SK-N-SH (cell line): ENCODE results near the gene DTX1. TPM values are rescaled to one million over a fixed set of nuclear protein-coding genes. Genes with fewer than 3 reads are reported as not detected.

Experiments
- CTCF ChIA-PET: fragments of 300-600, 350-600 bp; formaldehyde crosslinking; extraction: SDS; loops from one replicate; lab custom pipeline; 2021; lab: Yijun Ruan, JAX
- POLR2A ChIA-PET: fragments of 350-600 bp; sonication (Branson Sonifier 250); formaldehyde crosslinking; extraction: SDS; loops from one replicate; lab custom pipeline; 2020; ENCODE audit warnings: antibody characterized with exemption, inconsistent platforms; lab: Yijun Ruan, JAX
- DNase-seq: peaks from one replicate; pipeline ENCODE4 v3.0.0; 2012
- H2AFZ ChIP-seq: fragments of 200-600 bp; sonication (generic); 2 replicates; pipeline ENCODE4 v1.8.1; 2016; ENCODE audit warnings: antibody characterized with exemption, mild to moderate bottlenecking, low read depth
- H3F3A ChIP-seq: fragments of 200-600 bp; sonication (generic); replicated peaks from 2 replicates; pipeline ENCODE3; 2016; ENCODE audit warnings: antibody characterized with exemption, mild to moderate bottlenecking; ENCODE audit not compliant: insufficient read depth
- H3K27ac ChIP-seq, 2 experiments: fragments of 200-500 bp in 1 of 2; fragments of 200-600 bp in 1 of 2; sonication (Bioruptor generic) in 1 of 2; sonication (generic), shearing (Covaris generic) in 1 of 2; 2 replicates each; pipeline versions ENCODE4 v1.5.1 to v1.6.1; 2014 to 2016; ENCODE audit warnings: low read depth in 2 of 2, inconsistent platforms in 1 of 2, low read length in 1 of 2, mild to moderate bottlenecking in 1 of 2, mixed read lengths in 1 of 2
- H3K27me3 ChIP-seq: fragments of 200-600 bp; sonication (generic), shearing (Covaris generic); 2 replicates; pipeline ENCODE4 v1.6.1; 2016; ENCODE audit warnings: mixed run types; ENCODE audit not compliant: insufficient read depth
- H3K36me3 ChIP-seq, 2 experiments: fragments of 200-500 bp in 1 of 2; fragments of 200-600 bp in 1 of 2; sonication (Bioruptor generic) in 1 of 2; sonication (generic) in 1 of 2; replicated peaks in 1 of 2; 2 replicates each; pipeline versions ENCODE3 to v1.5.1; 2014 to 2016; ENCODE audit warnings: low read length in 1 of 2, mild to moderate bottlenecking in 1 of 2; ENCODE audit not compliant: insufficient read depth in 2 of 2, control insufficient read depth in 1 of 2
- H3K4me1 ChIP-seq, 2 experiments: fragments of 200-500 bp in 1 of 2; fragments of 200-600 bp in 1 of 2; sonication (Bioruptor generic) in 1 of 2; sonication (generic), shearing (Covaris generic) in 1 of 2; 2 replicates each; pipeline versions ENCODE4 v1.5.1 to v1.6.1; 2014 to 2016; ENCODE audit warnings: low read depth in 1 of 2, low read length in 1 of 2, mixed run types in 1 of 2; ENCODE audit not compliant: insufficient read depth in 2 of 2, control insufficient read depth in 1 of 2
- H3K4me2 ChIP-seq: fragments of 200-600 bp; sonication (generic), shearing (Covaris generic); 2 replicates; pipeline ENCODE4 v1.6.1; 2017; ENCODE audit warnings: mixed run types
- H3K4me3 ChIP-seq, 2 experiments: fragments of 200-500 bp in 1 of 2; fragments of 200-600 bp in 1 of 2; sonication (Bioruptor generic) in 1 of 2; sonication (generic), shearing (Covaris generic) in 1 of 2; 2 replicates each; pipeline versions ENCODE4 v1.5.1 to v1.8.1; 2014 to 2016; ENCODE audit warnings: low read depth in 2 of 2, inconsistent platforms in 1 of 2, low read length in 1 of 2, mild to moderate bottlenecking in 1 of 2, mixed read lengths in 1 of 2, moderate library complexity in 1 of 2
- H3K79me2 ChIP-seq: fragments of 200-600 bp; sonication (generic); 2 replicates; pipeline ENCODE4 v1.8.1; 2017; ENCODE audit warnings: mild to moderate bottlenecking; ENCODE audit not compliant: insufficient read depth
- H3K9ac ChIP-seq: fragments of 200-600 bp; sonication (generic); 2 replicates; pipeline ENCODE4 v1.6.1; 2017; ENCODE audit warnings: mixed run types
- H3K9me2 ChIP-seq: fragments of 200-600 bp; sonication (generic); 2 replicates; pipeline ENCODE4 v1.6.1; 2017; ENCODE audit warnings: mixed run types
- H3K9me3 ChIP-seq: fragments of 200-600 bp; sonication (generic); 2 replicates; pipeline ENCODE4 v1.6.1; 2017; ENCODE audit warnings: mixed run types, mild to moderate bottlenecking, moderate library complexity
- H4K20me1 ChIP-seq: fragments of 200-600 bp; sonication (generic); 2 replicates; pipeline ENCODE4 v1.6.1; 2017; ENCODE audit warnings: mild to moderate bottlenecking, mixed run types; ENCODE audit not compliant: insufficient read depth
- ELF1 ChIP-seq: IDR thresholded peaks from 2 replicates; pipeline ENCODE4 v1.4.0; 2012
- EP300 ChIP-seq, 2 experiments: IDR thresholded peaks; 2 replicates each; pipeline versions ENCODE4 v1.4.0 to v1.6.1; 2012; ENCODE audit warnings: borderline replicate concordance in 1 of 2, low read depth in 1 of 2, low read length in 1 of 2
- FOSL2 ChIP-seq: IDR thresholded peaks from 2 replicates; pipeline ENCODE4 v1.4.0; 2012; ENCODE audit warnings: low read depth, mild to moderate bottlenecking, moderate library complexity, borderline replicate concordance
- GABPA ChIP-seq: IDR thresholded peaks from 2 replicates; pipeline ENCODE4 v1.4.0; 2012; ENCODE audit warnings: low read depth, mild to moderate bottlenecking
- JUND ChIP-seq: IDR thresholded peaks from 2 replicates; pipeline ENCODE4 v1.4.0; 2012
- MEF2A ChIP-seq: IDR thresholded peaks from 2 replicates; pipeline ENCODE4 v1.4.0; 2012; ENCODE audit warnings: low read depth, borderline replicate concordance
- NFIC ChIP-seq: IDR thresholded peaks from 2 replicates; pipeline ENCODE4 v1.4.0; 2012; ENCODE audit warnings: borderline replicate concordance
- NRF1 ChIP-seq: IDR thresholded peaks from 2 replicates; pipeline ENCODE4 v1.6.1; 2012; ENCODE audit warnings: low read depth, mild to moderate bottlenecking, low read length
- SIN3A ChIP-seq: IDR thresholded peaks from 2 replicates; pipeline ENCODE4 v1.6.1; 2012; ENCODE audit warnings: low read depth, mild to moderate bottlenecking, low read length, moderate library complexity, borderline replicate concordance
- TAF1 ChIP-seq: IDR thresholded peaks from 2 replicates; pipeline ENCODE4 v1.6.1; 2012; ENCODE audit warnings: low read depth, mild to moderate bottlenecking, low read length, moderate library complexity, borderline replicate concordance
- TCF12 ChIP-seq: IDR thresholded peaks from 2 replicates; pipeline ENCODE4 v1.4.0; 2012
- TEAD4 ChIP-seq: IDR thresholded peaks from 2 replicates; pipeline ENCODE4 v1.4.0; 2012; ENCODE audit warnings: mild to moderate bottlenecking, borderline replicate concordance; ENCODE audit not compliant: insufficient read depth
- WGBS: methylation state at CpG from one replicate; pipeline ENCODE4 v1.1.6; 2017; ENCODE audit warnings: low lambda C conversion rate; 5-methylcytosine and 5-hydroxymethylcytosine counted together
- polyA plus RNA-seq, 3 experiments: library from polyadenylated mRNA; depleted of rRNA; stranded (reverse); fragments of >200 nt; gene quantifications; 2 replicates each; pipeline ENCODE4 v1.2.3, GENCODE V29; 2012
- TF ChIP-seq, protein P1 (sequence below): fragments of 200-600 bp; sonication (generic); IDR thresholded peaks from 2 replicates; pipeline ENCODE4 v1.6.1; 2017; ENCODE audit warnings: antibody characterized with exemption, mild to moderate bottlenecking, moderate library complexity
- TF ChIP-seq, protein P2 (sequence below): IDR thresholded peaks from 2 replicates; pipeline ENCODE4 v1.4.0; 2012; ENCODE audit warnings: low read depth, borderline replicate concordance
- TF ChIP-seq, protein P3 (sequence below): IDR thresholded peaks from 2 replicates; pipeline ENCODE4; 2012
- TF ChIP-seq, protein P4 (sequence below): IDR thresholded peaks from 2 replicates; pipeline ENCODE4 v1.6.1; 2012; ENCODE audit warnings: mild to moderate bottlenecking, low read depth, low read length, moderate library complexity

DTX1 gene
- polyA plus RNA-seq, 1 of the 3 experiments (the other 2 are of a cell fraction) = 0.72 TPM

DNA sequence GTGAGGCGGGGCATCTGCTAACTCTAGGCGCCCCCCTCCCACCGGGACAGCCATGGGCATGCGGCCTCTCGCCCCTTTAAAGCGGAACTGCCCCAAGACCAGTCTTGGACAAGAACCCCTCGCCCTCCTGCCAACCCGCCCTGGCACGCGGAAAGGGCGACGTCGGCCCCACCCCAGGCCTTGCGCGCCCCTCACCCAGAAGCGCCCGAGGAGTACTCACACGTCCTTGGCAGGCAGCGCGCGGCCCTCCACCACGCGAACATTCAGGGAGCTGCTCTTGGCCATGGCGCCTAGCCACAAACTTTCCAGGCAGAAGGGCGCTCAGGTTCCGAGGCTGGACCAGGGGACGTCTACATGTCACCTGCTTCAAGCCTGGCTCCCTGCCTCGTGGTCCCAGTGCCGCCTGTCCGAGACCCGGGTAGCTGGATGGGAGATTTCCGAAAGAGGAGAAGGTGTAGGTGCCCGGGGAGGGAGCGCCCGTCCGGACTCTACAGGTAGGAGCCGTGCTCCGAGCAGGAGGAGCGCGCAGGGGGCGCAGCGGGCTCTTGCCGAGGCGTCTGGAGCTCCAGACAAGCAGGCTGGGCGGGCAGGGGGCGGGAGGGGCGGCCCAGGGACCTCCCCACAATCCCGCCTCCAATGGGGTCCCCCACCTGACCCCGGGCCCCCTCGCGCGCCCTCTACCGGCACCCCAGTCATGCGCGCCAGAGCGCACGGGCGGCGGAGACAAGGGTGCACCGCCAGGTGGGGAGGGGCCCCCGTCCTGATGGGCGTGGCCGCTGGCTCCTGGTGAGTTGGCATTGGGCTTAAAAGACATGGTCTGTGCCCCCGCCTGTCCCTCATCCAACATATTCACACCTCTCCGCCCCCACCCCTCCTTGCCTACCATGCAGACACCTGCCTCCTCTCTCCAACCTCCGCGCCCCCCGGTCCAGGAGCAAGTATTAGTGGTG is 78.9 kb downstream of the DTX1 start, which contains the start of gene RASAL1:
Gene RASAL1 (minus strand): TSS at position 584 of the 950 bp plus-strand sequence. CDS start 299 bp downstream, at position 285.
- Histone ChIP-seq H3K9me2 (no peaks in the 10 kb centered on the region), H3K4me2 (no peak within 1 kb of the TSS)
- TF ChIP-seq JUND (no peak), GABPA (no peak), ELF1 (no peak)
- TF ChIP-seq, protein P1, sequence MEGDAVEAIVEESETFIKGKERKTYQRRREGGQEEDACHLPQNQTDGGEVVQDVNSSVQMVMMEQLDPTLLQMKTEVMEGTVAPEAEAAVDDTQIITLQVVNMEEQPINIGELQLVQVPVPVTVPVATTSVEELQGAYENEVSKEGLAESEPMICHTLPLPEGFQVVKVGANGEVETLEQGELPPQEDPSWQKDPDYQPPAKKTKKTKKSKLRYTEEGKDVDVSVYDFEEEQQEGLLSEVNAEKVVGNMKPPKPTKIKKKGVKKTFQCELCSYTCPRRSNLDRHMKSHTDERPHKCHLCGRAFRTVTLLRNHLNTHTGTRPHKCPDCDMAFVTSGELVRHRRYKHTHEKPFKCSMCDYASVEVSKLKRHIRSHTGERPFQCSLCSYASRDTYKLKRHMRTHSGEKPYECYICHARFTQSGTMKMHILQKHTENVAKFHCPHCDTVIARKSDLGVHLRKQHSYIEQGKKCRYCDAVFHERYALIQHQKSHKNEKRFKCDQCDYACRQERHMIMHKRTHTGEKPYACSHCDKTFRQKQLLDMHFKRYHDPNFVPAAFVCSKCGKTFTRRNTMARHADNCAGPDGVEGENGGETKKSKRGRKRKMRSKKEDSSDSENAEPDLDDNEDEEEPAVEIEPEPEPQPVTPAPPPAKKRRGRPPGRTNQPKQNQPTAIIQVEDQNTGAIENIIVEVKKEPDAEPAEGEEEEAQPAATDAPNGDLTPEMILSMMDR = peak; percentile 27; the same call in 1 of the 2 replicates
- TF ChIP-seq, all 33 proteins: peak for 1
- Histone ChIP-seq H3K36me3 (no peaks in the 10 kb centered on the region), H3K27ac (no peak within 1 kb of the TSS), H3K9ac (no peak within 1 kb of the TSS), H3K4me3 (no peak within 1 kb of the TSS; a peak in 1 of 4 replicates), H3F3A (no peaks in the 10 kb centered on the region), H3K79me2 (no peaks in the 10 kb centered on the region), H3K27me3 (no peaks in the 10 kb centered on the region), H2AFZ (no peak within 1 kb of the TSS), H4K20me1 (no peaks in the 10 kb centered on the region), H3K9me3 (no peaks in the 10 kb centered on the region), H3K4me1 (no peaks in the 10 kb centered on the region; a peak in 1 of 4 replicates)
- DNase-seq = peak; percentile 81
- WGBS = 15% methylated on average over 22 of the region's 68 CpGs
- ChIA-PET POLR2A (interaction anchor here (1.0 kb wide), 1 partner anchor 21 kb away, joined by 3 read pairs; no protein-coding TSS in a partner anchor), CTCF (interaction anchor here (1.2 to 6.4 kb wide), 8 partner anchors 11 to 87 kb away, joined by 3 to 49 read pairs (median 6); partner anchors contain the start of gene CFAP73)

DNA sequence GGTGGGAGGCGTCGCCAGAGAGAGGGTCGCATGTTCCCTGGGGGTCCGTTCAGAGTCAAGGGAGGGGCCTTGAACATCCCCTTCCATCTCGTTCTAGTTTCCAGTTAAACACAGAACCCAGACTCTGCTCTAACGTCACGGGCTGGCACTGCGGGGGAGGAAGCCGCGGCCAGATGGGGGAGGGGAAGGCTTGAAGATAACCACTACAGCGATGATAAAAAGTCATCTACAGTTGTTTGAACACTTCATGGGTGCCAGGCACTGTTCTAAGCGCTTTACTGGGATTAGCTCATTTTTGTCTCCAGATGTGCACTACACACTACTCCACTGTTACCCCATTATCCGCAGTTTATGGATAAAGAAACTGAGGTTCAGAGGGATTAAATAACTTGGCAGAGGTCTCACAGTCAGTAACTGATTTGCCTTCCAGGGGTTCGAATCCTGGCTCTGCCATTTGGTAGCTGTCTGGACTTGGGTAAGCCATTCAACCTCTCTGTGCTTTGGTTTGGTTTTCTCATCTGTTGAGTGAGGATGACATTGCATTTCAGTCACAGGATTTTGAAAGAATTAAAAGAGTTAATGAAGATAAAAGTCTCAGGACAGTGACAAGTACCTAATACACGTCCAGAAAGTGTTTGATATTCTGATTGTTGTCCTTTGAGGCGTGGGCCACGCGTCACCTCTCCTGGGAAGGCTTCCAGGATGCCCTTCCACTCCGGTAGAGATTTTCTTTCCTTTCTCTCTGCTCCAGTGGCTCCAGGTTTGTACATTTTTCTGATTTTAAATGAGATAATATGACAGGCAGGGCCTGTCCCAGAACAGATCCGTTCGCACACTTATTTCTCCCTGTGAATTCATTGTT is 79.8 kb downstream of the DTX1 start:
- ChIA-PET POLR2A (no interaction called here), CTCF (interaction anchor here (1.2 to 6.4 kb wide), 7 partner anchors 10 to 88 kb away, joined by 3 to 49 read pairs (median 5); partner anchors contain the start of gene CFAP73)
- 25% methylated on average over 21 of the region's 21 CpGs for WGBS
- TF ChIP-seq GABPA = no peak
- TF ChIP-seq, protein P2, sequence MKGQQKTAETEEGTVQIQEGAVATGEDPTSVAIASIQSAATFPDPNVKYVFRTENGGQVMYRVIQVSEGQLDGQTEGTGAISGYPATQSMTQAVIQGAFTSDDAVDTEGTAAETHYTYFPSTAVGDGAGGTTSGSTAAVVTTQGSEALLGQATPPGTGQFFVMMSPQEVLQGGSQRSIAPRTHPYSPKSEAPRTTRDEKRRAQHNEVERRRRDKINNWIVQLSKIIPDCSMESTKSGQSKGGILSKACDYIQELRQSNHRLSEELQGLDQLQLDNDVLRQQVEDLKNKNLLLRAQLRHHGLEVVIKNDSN = no peak
- no peak for TF ChIP-seq NRF1
- no peak for TF ChIP-seq ELF1
- no peak for TF ChIP-seq TEAD4
- TF ChIP-seq MEF2A = no peak
- no peak for TF ChIP-seq EP300 (IDR thresholded peaks at IDR 0.05; ENCODE audit: borderline replicate concordance in 1 of 2, low read depth in 1 of 2, low read length in 1 of 2)
- no peak for TF ChIP-seq TAF1
- TF ChIP-seq JUND = no peak
- no peak for TF ChIP-seq TCF12
- TF ChIP-seq NFIC = no peak
- TF ChIP-seq SIN3A = no peak
- no peak for TF ChIP-seq FOSL2
- TF ChIP-seq, protein P3, sequence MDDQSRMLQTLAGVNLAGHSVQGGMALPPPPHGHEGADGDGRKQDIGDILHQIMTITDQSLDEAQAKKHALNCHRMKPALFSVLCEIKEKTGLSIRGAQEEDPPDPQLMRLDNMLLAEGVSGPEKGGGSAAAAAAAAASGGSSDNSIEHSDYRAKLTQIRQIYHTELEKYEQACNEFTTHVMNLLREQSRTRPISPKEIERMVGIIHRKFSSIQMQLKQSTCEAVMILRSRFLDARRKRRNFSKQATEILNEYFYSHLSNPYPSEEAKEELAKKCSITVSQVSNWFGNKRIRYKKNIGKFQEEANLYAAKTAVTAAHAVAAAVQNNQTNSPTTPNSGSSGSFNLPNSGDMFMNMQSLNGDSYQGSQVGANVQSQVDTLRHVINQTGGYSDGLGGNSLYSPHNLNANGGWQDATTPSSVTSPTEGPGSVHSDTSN = no peak
- TF ChIP-seq, protein P4, sequence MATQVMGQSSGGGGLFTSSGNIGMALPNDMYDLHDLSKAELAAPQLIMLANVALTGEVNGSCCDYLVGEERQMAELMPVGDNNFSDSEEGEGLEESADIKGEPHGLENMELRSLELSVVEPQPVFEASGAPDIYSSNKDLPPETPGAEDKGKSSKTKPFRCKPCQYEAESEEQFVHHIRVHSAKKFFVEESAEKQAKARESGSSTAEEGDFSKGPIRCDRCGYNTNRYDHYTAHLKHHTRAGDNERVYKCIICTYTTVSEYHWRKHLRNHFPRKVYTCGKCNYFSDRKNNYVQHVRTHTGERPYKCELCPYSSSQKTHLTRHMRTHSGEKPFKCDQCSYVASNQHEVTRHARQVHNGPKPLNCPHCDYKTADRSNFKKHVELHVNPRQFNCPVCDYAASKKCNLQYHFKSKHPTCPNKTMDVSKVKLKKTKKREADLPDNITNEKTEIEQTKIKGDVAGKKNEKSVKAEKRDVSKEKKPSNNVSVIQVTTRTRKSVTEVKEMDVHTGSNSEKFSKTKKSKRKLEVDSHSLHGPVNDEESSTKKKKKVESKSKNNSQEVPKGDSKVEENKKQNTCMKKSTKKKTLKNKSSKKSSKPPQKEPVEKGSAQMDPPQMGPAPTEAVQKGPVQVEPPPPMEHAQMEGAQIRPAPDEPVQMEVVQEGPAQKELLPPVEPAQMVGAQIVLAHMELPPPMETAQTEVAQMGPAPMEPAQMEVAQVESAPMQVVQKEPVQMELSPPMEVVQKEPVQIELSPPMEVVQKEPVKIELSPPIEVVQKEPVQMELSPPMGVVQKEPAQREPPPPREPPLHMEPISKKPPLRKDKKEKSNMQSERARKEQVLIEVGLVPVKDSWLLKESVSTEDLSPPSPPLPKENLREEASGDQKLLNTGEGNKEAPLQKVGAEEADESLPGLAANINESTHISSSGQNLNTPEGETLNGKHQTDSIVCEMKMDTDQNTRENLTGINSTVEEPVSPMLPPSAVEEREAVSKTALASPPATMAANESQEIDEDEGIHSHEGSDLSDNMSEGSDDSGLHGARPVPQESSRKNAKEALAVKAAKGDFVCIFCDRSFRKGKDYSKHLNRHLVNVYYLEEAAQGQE = no peak

More for the DNA sequence above, 79.8 kb downstream of the DTX1 start:
- no peak overlapping the region for H3K4me2 ChIP-seq
- no peaks in the 10 kb centered on the region for H3K9me3 ChIP-seq
- H3K4me3 ChIP-seq = no peak overlapping the region
- no peaks in the 10 kb centered on the region for H3K9me2 ChIP-seq
- no peaks in the 10 kb centered on the region for H4K20me1 ChIP-seq
- DNase-seq = peak; percentile 50
- no peaks in the 10 kb centered on the region for H3K36me3 ChIP-seq
- H2AFZ ChIP-seq = no peak overlapping the region
- H3K27me3 ChIP-seq = no peaks in the 10 kb centered on the region
- no peak overlapping the region for H3K27ac ChIP-seq
- no peaks in the 10 kb centered on the region for H3F3A ChIP-seq
- no peak overlapping the region for H3K9ac ChIP-seq
- H3K79me2 ChIP-seq = no peaks in the 10 kb centered on the region
- no peaks in the 10 kb centered on the region; a peak in 1 of 4 replicates for H3K4me1 ChIP-seq
